Measurements from ENCODE around the gene MAPRE2. TPM values are rescaled to one million over a fixed set of nuclear protein-coding genes. Genes with fewer than 3 reads are reported as not detected.

MAPRE2 gene
- total and polyA plus RNA-seq, 4 donors = 65.3 to 203 (median 129) TPM

GRCh38 chr18:35072616-35073015, 31.4 kb downstream of the MAPRE2 start:
- WGBS (ENCODE audit: insufficient coverage) = no CpG with 5 or more reads among the region's 2 CpGs
- Histone ChIP-seq H3K9me3 (ENCODE audit: control insufficient read depth, insufficient read depth, low read length) (no peaks in the 10 kb centered on the region), H3K27me3 (ENCODE audit: control insufficient read depth, insufficient read depth, low read length) (no peaks in the 10 kb centered on the region), H3K27ac (ENCODE audit: low read depth, low read length) (no peak overlapping the region), H3K4me3 (ENCODE audit: low read depth, low read length) (no peak overlapping the region), H3K4me1 (ENCODE audit: control insufficient read depth, insufficient read depth, low read length) (no peaks in the 10 kb centered on the region), H3K36me3 (ENCODE audit: control insufficient read depth, insufficient read depth, low read length) (peaks cover 5% of the 10 kb centered on the region)
- DNase-seq (ENCODE audit: low read depth in 4 of 6, low spot score in 6 of 6) = no peak

GRCh38 chr18:35073186-35074105, 32.2 kb downstream of the MAPRE2 start:
- Histone ChIP-seq H3K27me3 (ENCODE audit: control insufficient read depth, insufficient read depth, low read length) (no peaks in the 10 kb centered on the region), H3K4me1 (ENCODE audit: control insufficient read depth, insufficient read depth, low read length) (no peaks in the 10 kb centered on the region), H3K9me3 (ENCODE audit: control insufficient read depth, insufficient read depth, low read length) (no peaks in the 10 kb centered on the region), H3K27ac (ENCODE audit: low read depth, low read length) (no peak overlapping the region), H3K4me3 (ENCODE audit: low read depth, low read length) (no peak overlapping the region), H3K36me3 (ENCODE audit: control insufficient read depth, insufficient read depth, low read length) (peaks cover 5% of the 10 kb centered on the region)
- no peak for DNase-seq (ENCODE audit: low read depth in 4 of 6, low spot score in 6 of 6)
- no CpG with 5 or more reads among the region's 3 CpGs for WGBS (ENCODE audit: insufficient coverage)

- H3K4me1 ChIP-seq (ENCODE audit: control insufficient read depth, insufficient read depth, low read length) = no peaks in the 10 kb centered on the region
- H3K27ac ChIP-seq (ENCODE audit: low read depth, low read length) = no peak overlapping the region
- peaks cover 5% of the 10 kb centered on the region for H3K36me3 ChIP-seq (ENCODE audit: control insufficient read depth, insufficient read depth, low read length)
- no peak for DNase-seq (ENCODE audit: low read depth in 4 of 6, low spot score in 6 of 6)
- WGBS (ENCODE audit: insufficient coverage) = no CpG with 5 or more reads among the region's 1 CpG
- H3K9me3 ChIP-seq (ENCODE audit: control insufficient read depth, insufficient read depth, low read length) = no peaks in the 10 kb centered on the region
- no peaks in the 10 kb centered on the region for H3K27me3 ChIP-seq (ENCODE audit: control insufficient read depth, insufficient read depth, low read length)
- H3K4me3 ChIP-seq (ENCODE audit: low read depth, low read length) = no peak overlapping the region
Observed at GRCh38 chr18:35074581-35074980, 33.4 kb downstream of the MAPRE2 start.

- Histone ChIP-seq H3K36me3 (ENCODE audit: control insufficient read depth, insufficient read depth, low read length) (peaks cover 5% of the 10 kb centered on the region), H3K27me3 (ENCODE audit: control insufficient read depth, insufficient read depth, low read length) (no peaks in the 10 kb centered on the region), H3K27ac (ENCODE audit: low read depth, low read length) (no peak overlapping the region), H3K4me1 (ENCODE audit: control insufficient read depth, insufficient read depth, low read length) (no peaks in the 10 kb centered on the region), H3K9me3 (ENCODE audit: control insufficient read depth, insufficient read depth, low read length) (no peaks in the 10 kb centered on the region), H3K4me3 (ENCODE audit: low read depth, low read length) (no peak overlapping the region)
- no peak for DNase-seq (ENCODE audit: low read depth in 4 of 6, low spot score in 6 of 6)
- WGBS (ENCODE audit: insufficient coverage) = 72% methylated on average over 3 of the region's 6 CpGs
Observed at GRCh38 chr18:35075132-35075531, 33.9 kb downstream of the MAPRE2 start.

DNA sequence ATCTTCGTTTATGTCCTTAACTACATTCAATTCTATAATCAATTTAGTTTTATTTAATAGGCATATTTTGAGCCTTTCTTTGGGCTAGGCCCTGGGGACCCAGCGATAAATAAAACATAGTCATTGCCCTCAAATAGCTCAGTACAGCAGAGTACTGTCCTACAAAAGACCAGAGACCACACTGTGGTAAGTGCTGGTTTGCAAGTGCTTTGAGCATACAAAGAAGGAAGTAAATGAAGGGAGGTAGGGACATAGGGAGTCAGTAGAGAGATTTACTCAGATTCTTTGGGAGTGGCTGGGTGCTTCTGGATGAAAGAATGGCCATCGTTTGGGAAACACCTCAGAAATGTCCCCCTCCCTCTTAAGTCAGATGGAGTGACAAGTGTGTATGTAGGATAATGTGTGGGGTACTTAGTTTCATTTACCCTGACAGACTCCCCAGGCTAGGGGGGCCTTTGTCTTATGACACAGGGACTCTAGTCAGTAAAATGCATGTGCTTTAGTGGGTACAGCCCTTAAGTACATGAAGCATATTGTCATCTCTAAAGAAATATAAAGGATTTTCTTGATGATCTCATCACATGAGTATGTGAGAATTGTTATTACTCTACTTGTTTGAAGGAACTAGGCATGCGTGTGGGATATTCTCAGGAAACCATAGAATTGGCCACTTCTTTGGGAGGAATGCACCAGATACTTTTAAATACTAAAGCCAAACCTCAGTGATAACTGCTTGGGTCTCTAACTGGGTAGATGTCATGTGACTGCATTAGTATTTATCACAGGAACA, 35.1 kb downstream of the MAPRE2 start:
- Histone ChIP-seq H3K4me1 (ENCODE audit: control insufficient read depth, insufficient read depth, low read length) (no peaks in the 10 kb centered on the region), H3K36me3 (ENCODE audit: control insufficient read depth, insufficient read depth, low read length) (no peaks in the 10 kb centered on the region), H3K4me3 (ENCODE audit: low read depth, low read length) (no peak overlapping the region), H3K27ac (ENCODE audit: low read depth, low read length) (no peak overlapping the region), H3K27me3 (ENCODE audit: control insufficient read depth, insufficient read depth, low read length) (no peaks in the 10 kb centered on the region), H3K9me3 (ENCODE audit: control insufficient read depth, insufficient read depth, low read length) (no peaks in the 10 kb centered on the region)
- WGBS (ENCODE audit: insufficient coverage) = no CpG with 5 or more reads among the region's 4 CpGs
- no peak for DNase-seq (ENCODE audit: low read depth in 4 of 6, low spot score in 6 of 6)

- no peak for DNase-seq (ENCODE audit: low read depth in 4 of 6, low spot score in 6 of 6)
- H3K9me3 ChIP-seq (ENCODE audit: control insufficient read depth, insufficient read depth, low read length) = no peaks in the 10 kb centered on the region
- H3K27me3 ChIP-seq (ENCODE audit: control insufficient read depth, insufficient read depth, low read length) = no peaks in the 10 kb centered on the region
- no peak overlapping the region for H3K4me3 ChIP-seq (ENCODE audit: low read depth, low read length)
- H3K27ac ChIP-seq (ENCODE audit: low read depth, low read length) = no peak overlapping the region
- H3K4me1 ChIP-seq (ENCODE audit: control insufficient read depth, insufficient read depth, low read length) = no peaks in the 10 kb centered on the region
- no peaks in the 10 kb centered on the region for H3K36me3 ChIP-seq (ENCODE audit: control insufficient read depth, insufficient read depth, low read length)
Observed at GRCh38 chr18:35077937-35078336, 36.7 kb downstream of the MAPRE2 start.

- H3K9me3 ChIP-seq (ENCODE audit: control insufficient read depth, insufficient read depth, low read length) = no peaks in the 10 kb centered on the region
- no peak overlapping the region for H3K4me3 ChIP-seq (ENCODE audit: low read depth, low read length)
- DNase-seq (ENCODE audit: low read depth in 4 of 6, low spot score in 6 of 6) = no peak
- no peaks in the 10 kb centered on the region for H3K36me3 ChIP-seq (ENCODE audit: control insufficient read depth, insufficient read depth, low read length)
- no peaks in the 10 kb centered on the region for H3K27me3 ChIP-seq (ENCODE audit: control insufficient read depth, insufficient read depth, low read length)
- no peaks in the 10 kb centered on the region for H3K4me1 ChIP-seq (ENCODE audit: control insufficient read depth, insufficient read depth, low read length)
- no CpG with 5 or more reads among the region's 1 CpG for WGBS (ENCODE audit: insufficient coverage)
- no peak overlapping the region for H3K27ac ChIP-seq (ENCODE audit: low read depth, low read length)
Observed at GRCh38 chr18:35080058-35080457, 38.8 kb downstream of the MAPRE2 start.

GRCh38 chr18:35083174-35083712, 42.0 kb downstream of the MAPRE2 start:
- no peaks in the 10 kb centered on the region for H3K27me3 ChIP-seq (ENCODE audit: control insufficient read depth, insufficient read depth, low read length)
- no peak overlapping the region for H3K4me3 ChIP-seq (ENCODE audit: low read depth, low read length)
- WGBS (ENCODE audit: insufficient coverage) = 93% methylated on average over 1 of the region's 3 CpGs
- H3K36me3 ChIP-seq (ENCODE audit: control insufficient read depth, insufficient read depth, low read length) = no peaks in the 10 kb centered on the region
- no peaks in the 10 kb centered on the region for H3K4me1 ChIP-seq (ENCODE audit: control insufficient read depth, insufficient read depth, low read length)
- no peaks in the 10 kb centered on the region for H3K9me3 ChIP-seq (ENCODE audit: control insufficient read depth, insufficient read depth, low read length)
- H3K27ac ChIP-seq (ENCODE audit: low read depth, low read length) = no peak overlapping the region
- no peak for DNase-seq (ENCODE audit: low read depth in 4 of 6, low spot score in 6 of 6)

DNA sequence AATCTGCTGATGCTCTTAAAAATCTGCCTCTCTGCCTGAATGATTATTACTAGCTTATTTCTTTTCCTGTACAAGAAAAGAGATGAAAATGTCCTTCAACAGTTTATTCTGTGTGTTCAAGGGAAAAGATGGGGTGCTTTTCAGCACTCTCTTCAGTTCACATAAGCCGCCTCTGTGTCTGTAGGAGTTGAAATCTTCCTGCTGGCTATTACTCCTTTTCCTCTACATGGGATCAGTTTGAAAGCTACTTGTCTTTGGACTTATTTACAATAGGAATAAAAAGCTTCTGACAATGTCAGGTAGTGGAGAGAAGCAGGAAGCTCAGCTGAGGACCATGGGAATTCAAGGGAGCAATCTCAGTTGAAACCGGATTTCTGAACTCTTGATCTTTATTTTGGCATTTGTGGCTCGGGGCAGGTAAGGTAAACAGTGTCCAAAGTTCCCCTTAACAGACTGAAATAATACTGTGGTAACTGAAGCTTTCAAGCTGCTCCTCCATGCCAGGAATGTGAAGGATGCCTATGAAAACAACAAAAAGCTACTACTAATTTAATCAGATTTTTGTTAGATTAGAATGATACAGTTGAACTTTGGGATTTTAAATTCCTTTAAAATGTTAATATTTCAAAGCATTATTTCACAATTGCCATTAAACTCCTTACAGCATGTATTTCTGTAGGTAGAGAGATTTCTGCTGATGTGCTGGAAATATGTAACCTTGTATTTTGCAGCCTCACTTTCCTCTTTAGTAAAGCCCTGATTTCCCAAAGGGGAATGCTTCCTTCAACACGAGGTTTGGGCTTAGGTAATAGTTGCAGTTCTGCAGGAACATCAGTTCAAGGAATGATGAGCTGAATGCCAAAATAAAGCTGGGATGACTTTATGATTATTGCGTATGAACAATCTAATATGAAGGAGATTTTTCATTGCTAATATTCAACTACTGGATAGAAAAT, 43.6 kb downstream of the MAPRE2 start:
- Histone ChIP-seq H3K27me3 (ENCODE audit: control insufficient read depth, insufficient read depth, low read length) (no peaks in the 10 kb centered on the region), H3K4me3 (ENCODE audit: low read depth, low read length) (no peak overlapping the region), H3K9me3 (ENCODE audit: control insufficient read depth, insufficient read depth, low read length) (no peaks in the 10 kb centered on the region), H3K36me3 (ENCODE audit: control insufficient read depth, insufficient read depth, low read length) (no peaks in the 10 kb centered on the region), H3K4me1 (ENCODE audit: control insufficient read depth, insufficient read depth, low read length) (no peaks in the 10 kb centered on the region), H3K27ac (ENCODE audit: low read depth, low read length) (no peak overlapping the region)
- DNase-seq (ENCODE audit: low read depth in 4 of 6, low spot score in 6 of 6) = no peak
- 83% methylated on average over 1 of the region's 5 CpGs for WGBS (ENCODE audit: insufficient coverage)

Measured in spinal cord (tissue), 10 donors.